Parathyroid adenoma (tissue), 2 donors: ENCODE results near the gene ACBD3.
A peak's percentile ranks its signal among the peaks of the same experiment; 100 is the strongest.

ENCODE experiments used
- H2AFZ ChIP-seq: fragments of 300-600 bp; sonication (generic); one replicate; pipeline ENCODE4 v1.7.0; 2017; ENCODE audit warnings: antibody characterized with exemption, mild to moderate bottlenecking
- H3K27ac ChIP-seq: fragments of 300-600 bp; sonication (generic); one replicate; pipeline ENCODE4 v1.7.0; 2017
- H3K27me3 ChIP-seq: fragments of 300-600 bp; sonication (generic); one replicate; pipeline ENCODE4 v1.7.0; 2017; ENCODE audit warnings: low read length; ENCODE audit not compliant: control insufficient read depth, insufficient read depth
- H3K36me3 ChIP-seq: fragments of 300-600 bp; sonication (generic); one replicate; pipeline ENCODE4 v1.7.0; 2017; ENCODE audit warnings: low read length; ENCODE audit not compliant: control insufficient read depth, insufficient read depth
- H3K4me1 ChIP-seq: fragments of 300-600 bp; sonication (generic); one replicate; pipeline ENCODE4 v1.7.0; 2017; ENCODE audit warnings: control low read depth
- H3K4me2 ChIP-seq: fragments of 300-600 bp; sonication (generic); one replicate; pipeline ENCODE4 v1.7.0; 2017; ENCODE audit warnings: low read length
- H3K4me3 ChIP-seq: fragments of 300-600 bp; sonication (generic); one replicate; pipeline ENCODE4 v1.7.0; 2017; ENCODE audit warnings: low read depth, low read length
- H3K79me2 ChIP-seq: fragments of 300-600 bp; sonication (generic); one replicate; pipeline ENCODE4 v1.7.0; 2017; ENCODE audit warnings: control low read depth
- H3K9ac ChIP-seq: fragments of 300-600 bp; sonication (generic); one replicate; pipeline ENCODE4 v1.7.0; 2017; ENCODE audit warnings: mild to moderate bottlenecking
- H3K9me3 ChIP-seq: fragments of 300-600 bp; sonication (generic); one replicate; pipeline ENCODE4 v1.7.0; 2017; ENCODE audit warnings: low read length; ENCODE audit not compliant: control insufficient read depth
- CTCF ChIP-seq: fragments of 300-600 bp; sonication (generic); IDR thresholded peaks from one replicate; pipeline ENCODE4 v1.7.0; 2017; ENCODE audit warnings: antibody characterized with exemption, mild to moderate bottlenecking
- donor health status: primary hyperparathyroidism.

ACBD3 gene

GRCh38 chr1:226116673-226117072, 69.9 kb downstream of the ACBD3 start:
- Histone ChIP-seq H2AFZ (no peak overlapping the region), H3K36me3 (no peaks in the 10 kb centered on the region), H3K9me3 (no peaks in the 10 kb centered on the region), H3K4me3 (no peak overlapping the region), H3K4me2 (no peak overlapping the region), H3K9ac (no peak overlapping the region), H3K27ac (no peak overlapping the region), H3K4me1 (peaks cover 1% of the 10 kb centered on the region), H3K79me2 (no peaks in the 10 kb centered on the region), H3K27me3 (no peaks in the 10 kb centered on the region)
- TF ChIP-seq CTCF = no peak

GRCh38 chr1:226112626-226113025, 73.9 kb downstream of the ACBD3 start:
- peaks cover 8% of the 10 kb centered on the region for H3K4me1 ChIP-seq
- H3K4me3 ChIP-seq = no peak overlapping the region
- H3K27ac ChIP-seq = no peak overlapping the region
- no peaks in the 10 kb centered on the region for H3K79me2 ChIP-seq
- no peak overlapping the region for H2AFZ ChIP-seq
- H3K4me2 ChIP-seq = no peak overlapping the region
- no peaks in the 10 kb centered on the region for H3K36me3 ChIP-seq
- H3K9ac ChIP-seq = no peak overlapping the region
- H3K9me3 ChIP-seq = no peaks in the 10 kb centered on the region
- H3K27me3 ChIP-seq = no peaks in the 10 kb centered on the region
- TF ChIP-seq CTCF = no peak

GRCh38 chr1:226111883-226112261, 74.7 kb downstream of the ACBD3 start:
- H3K4me2 ChIP-seq = no peak overlapping the region
- no peaks in the 10 kb centered on the region for H3K9me3 ChIP-seq
- no peaks in the 10 kb centered on the region for H3K36me3 ChIP-seq
- no peak overlapping the region for H3K4me3 ChIP-seq
- peaks cover 8% of the 10 kb centered on the region for H3K4me1 ChIP-seq
- no peak overlapping the region for H2AFZ ChIP-seq
- no peaks in the 10 kb centered on the region for H3K27me3 ChIP-seq
- H3K27ac ChIP-seq = no peak overlapping the region
- no peak overlapping the region for H3K9ac ChIP-seq
- TF ChIP-seq CTCF = no peak
- no peaks in the 10 kb centered on the region for H3K79me2 ChIP-seq

GRCh38 chr1:226111098-226111882, 75.3 kb downstream of the ACBD3 start:
- Histone ChIP-seq H3K27me3 (no peaks in the 10 kb centered on the region), H3K4me2 (peak overlapping the region; percentile 71), H3K4me1 (peaks cover 8% of the 10 kb centered on the region), H3K9me3 (no peaks in the 10 kb centered on the region), H3K9ac (no peak overlapping the region), H3K27ac (peak overlapping the region; percentile 96), H3K4me3 (peak overlapping the region; percentile 75), H2AFZ (peak overlapping the region; percentile 90), H3K36me3 (no peaks in the 10 kb centered on the region), H3K79me2 (no peaks in the 10 kb centered on the region)
- TF ChIP-seq CTCF = no peak
